ENCODE data around the gene CATSPERE. TPM values are rescaled to one million over a fixed set of nuclear protein-coding genes. Genes with fewer than 3 reads are reported as not detected.

CATSPERE gene
- total RNA-seq, 4 donors from 2014 or later, result 0.45 to 1.4 (median 0.55) TPM

DNA sequence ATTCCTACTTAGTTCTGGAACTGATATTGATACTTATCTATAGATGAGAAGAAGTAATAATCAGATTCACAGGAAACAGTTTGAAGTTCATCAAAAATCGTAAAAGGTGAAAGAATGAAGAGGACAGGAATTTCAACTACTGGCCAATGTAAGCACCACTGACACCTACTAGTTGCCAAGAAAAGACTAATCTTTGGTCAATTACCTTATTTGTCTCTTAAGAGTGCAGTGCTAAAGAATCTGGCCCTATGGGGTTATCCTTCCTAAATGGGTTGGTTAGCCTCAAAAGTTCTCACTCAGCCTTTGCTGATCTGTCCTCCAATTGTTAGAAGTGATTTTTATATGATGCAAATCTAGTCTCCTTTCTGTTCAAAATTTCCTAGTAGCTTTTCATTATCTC is 38.9 kb upstream of the CATSPERE start:
- 79% methylated on average over 1 of the region's 1 CpG for WGBS
- Histone ChIP-seq H3K36me3 (peaks cover 42% of the 10 kb centered on the region), H3K9me3 (no peaks in the 10 kb centered on the region), H3K4me1 (no peaks in the 10 kb centered on the region), H3K27ac (no peak overlapping the region), H3K27me3 (no peaks in the 10 kb centered on the region), H3K4me3 (no peak overlapping the region)
- DNase-seq (ENCODE audit: low spot score in 2 of 2), result no peak
- TF ChIP-seq POLR2A (IDR thresholded peaks at IDR 0.05) (no peak), EP300 (IDR thresholded peaks at IDR 0.05) (no peak), POLR2AphosphoS5 (IDR thresholded peaks at IDR 0.05) (no peak)
- TF ChIP-seq, protein P1, sequence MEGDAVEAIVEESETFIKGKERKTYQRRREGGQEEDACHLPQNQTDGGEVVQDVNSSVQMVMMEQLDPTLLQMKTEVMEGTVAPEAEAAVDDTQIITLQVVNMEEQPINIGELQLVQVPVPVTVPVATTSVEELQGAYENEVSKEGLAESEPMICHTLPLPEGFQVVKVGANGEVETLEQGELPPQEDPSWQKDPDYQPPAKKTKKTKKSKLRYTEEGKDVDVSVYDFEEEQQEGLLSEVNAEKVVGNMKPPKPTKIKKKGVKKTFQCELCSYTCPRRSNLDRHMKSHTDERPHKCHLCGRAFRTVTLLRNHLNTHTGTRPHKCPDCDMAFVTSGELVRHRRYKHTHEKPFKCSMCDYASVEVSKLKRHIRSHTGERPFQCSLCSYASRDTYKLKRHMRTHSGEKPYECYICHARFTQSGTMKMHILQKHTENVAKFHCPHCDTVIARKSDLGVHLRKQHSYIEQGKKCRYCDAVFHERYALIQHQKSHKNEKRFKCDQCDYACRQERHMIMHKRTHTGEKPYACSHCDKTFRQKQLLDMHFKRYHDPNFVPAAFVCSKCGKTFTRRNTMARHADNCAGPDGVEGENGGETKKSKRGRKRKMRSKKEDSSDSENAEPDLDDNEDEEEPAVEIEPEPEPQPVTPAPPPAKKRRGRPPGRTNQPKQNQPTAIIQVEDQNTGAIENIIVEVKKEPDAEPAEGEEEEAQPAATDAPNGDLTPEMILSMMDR (IDR thresholded peaks at IDR 0.05), result no peak

DNA sequence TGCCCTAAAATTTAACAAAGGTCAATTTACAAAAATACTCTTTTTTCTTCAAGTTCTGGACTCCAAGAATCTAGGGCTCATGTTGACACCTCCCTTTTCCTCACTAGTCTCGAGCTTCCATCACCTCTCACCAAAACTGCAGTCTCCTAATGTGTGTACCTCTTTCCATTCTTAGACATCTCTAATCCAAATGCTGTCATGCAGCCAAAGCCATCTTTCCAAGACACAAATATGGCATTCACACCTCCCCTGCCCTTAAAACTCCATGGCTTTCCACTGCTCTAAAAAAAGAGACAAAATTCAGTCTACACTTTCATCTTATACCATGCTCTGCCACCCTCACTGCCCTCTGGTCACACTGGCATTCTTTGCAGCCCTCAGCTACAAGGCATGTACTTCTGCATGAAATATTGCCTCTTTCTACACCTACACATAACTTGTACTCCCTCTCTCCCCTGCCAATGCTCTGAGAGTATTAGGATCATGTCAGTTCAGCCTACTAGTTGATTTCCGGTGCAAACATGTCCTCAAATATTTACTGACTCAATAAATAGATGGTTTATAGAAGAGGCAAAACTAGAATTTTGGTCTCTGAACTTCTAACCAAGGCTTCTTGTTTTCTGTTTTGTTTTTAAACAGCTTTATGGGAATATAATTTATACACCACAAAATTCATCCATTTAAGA is 36.3 kb upstream of the CATSPERE start:
- WGBS, result 75% methylated on average over 2 of the region's 2 CpGs
- H3K4me1 ChIP-seq, result no peaks in the 10 kb centered on the region
- H3K36me3 ChIP-seq, result peaks cover 28% of the 10 kb centered on the region
- H3K9me3 ChIP-seq, result no peaks in the 10 kb centered on the region
- DNase-seq (ENCODE audit: low spot score in 2 of 2), result no peak
- H3K27ac ChIP-seq, result no peak overlapping the region
- H3K27me3 ChIP-seq, result no peaks in the 10 kb centered on the region
- no peak overlapping the region for H3K4me3 ChIP-seq
- TF ChIP-seq EP300 (IDR thresholded peaks at IDR 0.05), result no peak

DNA sequence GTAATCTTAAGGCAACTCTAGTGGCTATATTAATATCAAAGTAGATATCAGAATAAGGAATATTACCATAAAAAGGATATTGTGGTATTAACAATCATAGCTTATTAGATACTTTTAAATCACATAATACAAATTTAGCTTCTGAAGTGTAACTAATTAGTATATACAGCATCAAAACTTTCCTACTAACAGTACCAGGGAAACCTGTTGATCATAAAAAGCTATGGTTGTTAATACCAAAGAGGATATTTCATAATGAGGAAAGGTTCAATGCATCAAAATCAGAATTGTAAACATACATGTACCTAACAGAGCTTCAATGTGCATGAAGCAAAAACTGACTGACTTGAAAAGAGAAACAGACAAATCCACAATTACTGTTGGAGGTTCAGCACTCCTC is 33.4 kb upstream of the CATSPERE start:
- DNase-seq (ENCODE audit: low spot score in 2 of 2), result no peak
- Histone ChIP-seq H3K4me1 (no peaks in the 10 kb centered on the region), H3K4me3 (no peak overlapping the region), H3K27me3 (no peaks in the 10 kb centered on the region), H3K36me3 (peaks cover 24% of the 10 kb centered on the region), H3K27ac (no peak overlapping the region), H3K9me3 (no peaks in the 10 kb centered on the region)
- no peak for TF ChIP-seq POLR2A (IDR thresholded peaks at IDR 0.05)
- no peak for TF ChIP-seq EP300 (IDR thresholded peaks at IDR 0.05)
- TF ChIP-seq, protein P1 (IDR thresholded peaks at IDR 0.05), result no peak
- TF ChIP-seq POLR2AphosphoS5 (IDR thresholded peaks at IDR 0.05), result no peak

DNA sequence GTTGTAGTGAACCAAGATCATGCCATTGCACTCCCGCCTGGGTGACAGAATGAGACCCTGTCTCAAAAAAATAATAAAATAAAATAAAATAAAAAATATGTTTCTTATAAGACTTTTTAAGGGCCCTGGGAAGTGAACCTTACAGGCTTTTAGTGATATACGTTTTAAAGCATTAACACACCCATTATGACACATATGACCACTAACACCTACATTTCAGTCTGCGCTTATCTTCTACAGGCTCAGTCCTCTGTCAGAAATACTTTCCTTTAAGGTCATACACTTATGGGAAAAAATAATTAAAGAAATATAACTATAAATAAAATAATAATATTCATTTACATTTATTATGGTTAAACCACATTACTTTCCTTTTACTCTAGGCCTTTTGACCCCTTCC is 31.3 kb upstream of the CATSPERE start:
- Histone ChIP-seq H3K27me3 (no peaks in the 10 kb centered on the region), H3K9me3 (no peaks in the 10 kb centered on the region), H3K36me3 (peaks cover 17% of the 10 kb centered on the region), H3K4me1 (no peaks in the 10 kb centered on the region), H3K27ac (no peak overlapping the region), H3K4me3 (no peak overlapping the region)
- no peak for DNase-seq (ENCODE audit: low spot score in 2 of 2)
- TF ChIP-seq POLR2AphosphoS5 (IDR thresholded peaks at IDR 0.05), result no peak
- TF ChIP-seq, protein P1 (IDR thresholded peaks at IDR 0.05), result no peak
- TF ChIP-seq EP300 (IDR thresholded peaks at IDR 0.05), result no peak
- no peak for TF ChIP-seq POLR2A (IDR thresholded peaks at IDR 0.05)
- 99% methylated on average over 3 of the region's 3 CpGs for WGBS

DNA sequence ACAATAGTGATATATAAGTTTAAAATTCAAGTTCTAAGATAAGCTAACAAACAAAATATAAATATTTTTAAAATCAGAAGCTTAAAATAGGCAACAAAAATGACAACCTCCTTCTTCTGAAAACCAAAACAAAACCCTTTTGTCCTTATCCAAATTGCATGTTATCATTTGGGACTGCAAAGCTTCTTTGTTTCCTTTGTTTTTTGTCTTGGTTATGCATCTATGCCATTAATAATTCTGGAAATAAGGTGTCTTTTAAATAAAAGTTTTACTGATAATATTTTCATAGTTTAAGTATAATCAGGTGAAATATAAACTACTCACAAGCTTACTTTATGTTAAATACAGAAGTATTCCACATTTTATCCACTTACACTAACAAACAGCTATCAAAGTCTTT is 29.9 kb upstream of the CATSPERE start:
- Histone ChIP-seq H3K36me3 (peaks cover 25% of the 10 kb centered on the region), H3K4me1 (no peaks in the 10 kb centered on the region)
- TF ChIP-seq POLR2A (IDR thresholded peaks at IDR 0.05) (no peak), EP300 (IDR thresholded peaks at IDR 0.05) (no peak), POLR2AphosphoS5 (IDR thresholded peaks at IDR 0.05) (no peak)
- TF ChIP-seq, protein P1 (IDR thresholded peaks at IDR 0.05), result no peak

More for the DNA sequence above, 29.9 kb upstream of the CATSPERE start:
- no peaks in the 10 kb centered on the region for H3K9me3 ChIP-seq
- no peak for DNase-seq (ENCODE audit: low spot score in 2 of 2)
- no peaks in the 10 kb centered on the region for H3K27me3 ChIP-seq
- no peak overlapping the region for H3K4me3 ChIP-seq
- no peak overlapping the region for H3K27ac ChIP-seq
